ENCODE results near the gene EFNA5. TPM values are rescaled to one million over a fixed set of nuclear protein-coding genes. Genes with fewer than 3 reads are reported as not detected.

Gene EFNA5
- total and polyA plus RNA-seq, 4 donors = 0.14 to 0.93 (median 0.54) TPM

DNA sequence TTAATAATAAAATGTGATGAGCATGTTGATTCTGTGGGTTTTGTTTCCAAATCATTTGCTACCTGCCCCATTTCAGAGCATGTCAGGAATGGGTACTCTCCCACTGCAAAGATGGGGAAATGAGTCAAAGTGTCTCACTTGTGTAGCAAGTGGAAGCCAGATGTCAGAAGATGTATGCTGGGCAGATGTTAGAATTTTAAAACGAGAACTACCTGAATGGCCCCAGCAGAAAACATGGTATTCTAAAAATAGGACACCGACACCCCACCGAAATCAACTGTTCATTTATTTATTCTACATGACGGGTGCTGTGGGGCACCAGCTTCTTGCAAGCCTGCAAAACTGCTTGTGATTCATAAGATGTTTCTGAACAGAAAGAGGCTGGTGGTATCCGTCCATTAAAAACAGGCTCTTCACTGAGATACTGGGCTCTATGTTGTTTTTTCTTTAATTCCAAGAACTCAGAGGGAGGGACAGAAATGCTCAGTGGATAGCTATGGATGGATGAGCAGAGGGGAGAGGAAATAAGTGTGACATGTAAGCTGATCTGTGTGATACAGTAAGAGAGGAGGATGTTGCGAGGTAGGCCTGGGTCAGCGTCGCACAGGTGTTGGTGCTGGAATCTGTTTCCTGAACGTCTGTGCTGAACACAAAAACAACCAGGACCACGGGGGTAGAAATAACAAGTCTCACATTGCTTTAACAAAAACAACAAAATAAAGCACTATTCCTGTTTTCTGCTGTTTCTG is 157.2 kb downstream of the EFNA5 start:
- H3K36me3 ChIP-seq (ENCODE audit: control insufficient read depth in 4 of 4, insufficient read depth in 3 of 4, low read depth in 1 of 4, low read length in 3 of 4) = no peaks in the 10 kb centered on the region
- 68% methylated on average over 10 of the region's 10 CpGs for WGBS
- no peak overlapping the region for H3K4me3 ChIP-seq (ENCODE audit: low read depth in 1 of 3, low read length in 3 of 3)
- no peak overlapping the region for H3K27ac ChIP-seq (ENCODE audit: low read depth in 1 of 2, low read length in 2 of 2)
- TF ChIP-seq ATF3 (IDR thresholded peaks at IDR 0.05) = no peak
- no peak for TF ChIP-seq RAD21 (IDR thresholded peaks at IDR 0.05)
- no peak for DNase-seq (ENCODE audit: low spot score)
- H3K27me3 ChIP-seq (ENCODE audit: control insufficient read depth in 4 of 4, insufficient read depth in 4 of 4, low read length in 3 of 4) = no peaks in the 10 kb centered on the region
- no peaks in the 10 kb centered on the region for H3K4me1 ChIP-seq (ENCODE audit: control insufficient read depth in 4 of 4, insufficient read depth in 4 of 4, low read length in 3 of 4)
- H3K9me3 ChIP-seq (ENCODE audit: control insufficient read depth in 4 of 4, low read length in 3 of 4) = no peaks in the 10 kb centered on the region
- no peak overlapping the region for H3K9ac ChIP-seq (ENCODE audit: low read depth in 1 of 2, low read length in 2 of 2)

GRCh38 chr5:107512029-107512428 is 158.7 kb downstream of the EFNA5 start:
- no peaks in the 10 kb centered on the region for H3K9me3 ChIP-seq (ENCODE audit: control insufficient read depth in 4 of 4, low read length in 3 of 4)
- H3K4me3 ChIP-seq (ENCODE audit: low read depth in 1 of 3, low read length in 3 of 3) = no peak overlapping the region
- TF ChIP-seq SP1 (IDR thresholded peaks at IDR 0.05) (no peak), RAD21 (IDR thresholded peaks at IDR 0.05) (no peak), ATF3 (IDR thresholded peaks at IDR 0.05) (no peak), GABPA (IDR thresholded peaks at IDR 0.05 in 1 of 2, conservative IDR thresholded peaks at IDR 0.05 in 1 of 2) (no peak), FOXA1 (IDR thresholded peaks at IDR 0.05) (no peak), TAF1 (conservative IDR thresholded peaks at IDR 0.05) (no peak), JUND (IDR thresholded peaks at IDR 0.05) (no peak)
- TF ChIP-seq, protein P1, sequence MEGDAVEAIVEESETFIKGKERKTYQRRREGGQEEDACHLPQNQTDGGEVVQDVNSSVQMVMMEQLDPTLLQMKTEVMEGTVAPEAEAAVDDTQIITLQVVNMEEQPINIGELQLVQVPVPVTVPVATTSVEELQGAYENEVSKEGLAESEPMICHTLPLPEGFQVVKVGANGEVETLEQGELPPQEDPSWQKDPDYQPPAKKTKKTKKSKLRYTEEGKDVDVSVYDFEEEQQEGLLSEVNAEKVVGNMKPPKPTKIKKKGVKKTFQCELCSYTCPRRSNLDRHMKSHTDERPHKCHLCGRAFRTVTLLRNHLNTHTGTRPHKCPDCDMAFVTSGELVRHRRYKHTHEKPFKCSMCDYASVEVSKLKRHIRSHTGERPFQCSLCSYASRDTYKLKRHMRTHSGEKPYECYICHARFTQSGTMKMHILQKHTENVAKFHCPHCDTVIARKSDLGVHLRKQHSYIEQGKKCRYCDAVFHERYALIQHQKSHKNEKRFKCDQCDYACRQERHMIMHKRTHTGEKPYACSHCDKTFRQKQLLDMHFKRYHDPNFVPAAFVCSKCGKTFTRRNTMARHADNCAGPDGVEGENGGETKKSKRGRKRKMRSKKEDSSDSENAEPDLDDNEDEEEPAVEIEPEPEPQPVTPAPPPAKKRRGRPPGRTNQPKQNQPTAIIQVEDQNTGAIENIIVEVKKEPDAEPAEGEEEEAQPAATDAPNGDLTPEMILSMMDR (IDR thresholded peaks at IDR 0.05; ENCODE audit: low read depth, low read length, missing input control) = no peak
- 96% methylated on average over 3 of the region's 3 CpGs for WGBS
- no peak for DNase-seq (ENCODE audit: low spot score)
- H3K27me3 ChIP-seq (ENCODE audit: control insufficient read depth in 4 of 4, insufficient read depth in 4 of 4, low read length in 3 of 4) = no peaks in the 10 kb centered on the region
- H3K36me3 ChIP-seq (ENCODE audit: control insufficient read depth in 4 of 4, insufficient read depth in 3 of 4, low read depth in 1 of 4, low read length in 3 of 4) = no peaks in the 10 kb centered on the region
- H3K27ac ChIP-seq (ENCODE audit: low read depth in 1 of 2, low read length in 2 of 2) = no peak overlapping the region
- peaks cover 0 to 5% (median 0%) of the 10 kb centered on the region in 4 donors for H3K4me1 ChIP-seq (ENCODE audit: control insufficient read depth in 4 of 4, insufficient read depth in 4 of 4, low read length in 3 of 4)
- no peak overlapping the region for H3K9ac ChIP-seq (ENCODE audit: low read depth in 1 of 2, low read length in 2 of 2)

DNA sequence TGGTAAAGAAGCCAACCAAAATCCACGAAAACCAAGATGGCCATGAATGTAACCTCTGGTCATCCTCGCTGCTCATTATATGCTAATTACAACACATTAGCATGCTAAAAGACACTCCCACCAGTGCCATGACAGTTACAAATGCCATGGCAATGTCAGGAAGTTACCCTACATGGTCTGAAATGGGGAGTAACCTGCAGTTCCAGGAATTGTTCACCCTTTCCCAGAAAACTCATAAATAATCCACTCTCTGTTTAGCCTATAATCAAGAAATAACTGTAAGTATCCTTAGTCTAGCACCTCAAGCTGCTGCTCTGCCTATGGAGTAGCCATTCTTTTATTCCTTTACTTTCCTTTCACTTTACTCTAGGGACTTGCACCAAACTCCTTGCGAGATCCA is 160.6 kb downstream of the EFNA5 start:
- no peak for DNase-seq (ENCODE audit: low spot score)
- no peaks in the 10 kb centered on the region for H3K9me3 ChIP-seq (ENCODE audit: control insufficient read depth in 4 of 4, low read length in 3 of 4)
- no peaks in the 10 kb centered on the region for H3K36me3 ChIP-seq (ENCODE audit: control insufficient read depth in 4 of 4, insufficient read depth in 3 of 4, low read depth in 1 of 4, low read length in 3 of 4)
- H3K4me1 ChIP-seq (ENCODE audit: control insufficient read depth in 4 of 4, insufficient read depth in 4 of 4, low read length in 3 of 4) = peaks cover 5 to 19% (median 12%) of the 10 kb centered on the region in 4 donors
- WGBS = 93% methylated on average over 3 of the region's 3 CpGs
- no peak overlapping the region for H3K4me3 ChIP-seq (ENCODE audit: low read depth in 1 of 3, low read length in 3 of 3)
- no peak overlapping the region for H3K27ac ChIP-seq (ENCODE audit: low read depth in 1 of 2, low read length in 2 of 2)
- no peak overlapping the region for H3K9ac ChIP-seq (ENCODE audit: low read depth in 1 of 2, low read length in 2 of 2)
- no peaks in the 10 kb centered on the region for H3K27me3 ChIP-seq (ENCODE audit: control insufficient read depth in 4 of 4, insufficient read depth in 4 of 4, low read length in 3 of 4)
- no peak for TF ChIP-seq SP1 (IDR thresholded peaks at IDR 0.05)
- no peak for TF ChIP-seq EGR1 (IDR thresholded peaks at IDR 0.05; ENCODE audit: low read depth in 2 of 2)
- no peak for TF ChIP-seq RAD21 (IDR thresholded peaks at IDR 0.05)
- TF ChIP-seq YY1 (IDR thresholded peaks at IDR 0.05) = no peak
- no peak for TF ChIP-seq MAX (IDR thresholded peaks at IDR 0.05)
- no peak for TF ChIP-seq HNF4G (IDR thresholded peaks at IDR 0.05)
- TF ChIP-seq HNF4A (conservative IDR thresholded peaks at IDR 0.05) = no peak
- no peak for TF ChIP-seq RXRA (IDR thresholded peaks at IDR 0.05)
- TF ChIP-seq ZBTB33 (IDR thresholded peaks at IDR 0.05) = no peak
- TF ChIP-seq, protein P1 (IDR thresholded peaks at IDR 0.05; ENCODE audit: low read depth, low read length, missing input control) = no peak
- TF ChIP-seq, protein P2, sequence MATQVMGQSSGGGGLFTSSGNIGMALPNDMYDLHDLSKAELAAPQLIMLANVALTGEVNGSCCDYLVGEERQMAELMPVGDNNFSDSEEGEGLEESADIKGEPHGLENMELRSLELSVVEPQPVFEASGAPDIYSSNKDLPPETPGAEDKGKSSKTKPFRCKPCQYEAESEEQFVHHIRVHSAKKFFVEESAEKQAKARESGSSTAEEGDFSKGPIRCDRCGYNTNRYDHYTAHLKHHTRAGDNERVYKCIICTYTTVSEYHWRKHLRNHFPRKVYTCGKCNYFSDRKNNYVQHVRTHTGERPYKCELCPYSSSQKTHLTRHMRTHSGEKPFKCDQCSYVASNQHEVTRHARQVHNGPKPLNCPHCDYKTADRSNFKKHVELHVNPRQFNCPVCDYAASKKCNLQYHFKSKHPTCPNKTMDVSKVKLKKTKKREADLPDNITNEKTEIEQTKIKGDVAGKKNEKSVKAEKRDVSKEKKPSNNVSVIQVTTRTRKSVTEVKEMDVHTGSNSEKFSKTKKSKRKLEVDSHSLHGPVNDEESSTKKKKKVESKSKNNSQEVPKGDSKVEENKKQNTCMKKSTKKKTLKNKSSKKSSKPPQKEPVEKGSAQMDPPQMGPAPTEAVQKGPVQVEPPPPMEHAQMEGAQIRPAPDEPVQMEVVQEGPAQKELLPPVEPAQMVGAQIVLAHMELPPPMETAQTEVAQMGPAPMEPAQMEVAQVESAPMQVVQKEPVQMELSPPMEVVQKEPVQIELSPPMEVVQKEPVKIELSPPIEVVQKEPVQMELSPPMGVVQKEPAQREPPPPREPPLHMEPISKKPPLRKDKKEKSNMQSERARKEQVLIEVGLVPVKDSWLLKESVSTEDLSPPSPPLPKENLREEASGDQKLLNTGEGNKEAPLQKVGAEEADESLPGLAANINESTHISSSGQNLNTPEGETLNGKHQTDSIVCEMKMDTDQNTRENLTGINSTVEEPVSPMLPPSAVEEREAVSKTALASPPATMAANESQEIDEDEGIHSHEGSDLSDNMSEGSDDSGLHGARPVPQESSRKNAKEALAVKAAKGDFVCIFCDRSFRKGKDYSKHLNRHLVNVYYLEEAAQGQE (IDR thresholded peaks at IDR 0.05) = no peak
- TF ChIP-seq NR2F2 (IDR thresholded peaks at IDR 0.05) = no peak

Measured in liver (tissue), 9 donors.